PC-3 (cell line): ENCODE results near the gene LAMA5.

ENCODE experiments used
- CTCF ChIP-seq: fragments of 300-600 bp; sonication (generic); conservative IDR thresholded peaks from 2 replicates; pipeline ENCODE4 v1.5.1; 2017; ENCODE audit warnings: antibody characterized with exemption, low read depth, mild to moderate bottlenecking, low read length
- EZH2 ChIP-seq: fragments of 300-600 bp; sonication (generic); IDR thresholded peaks from one replicate; pipeline ENCODE4 v1.6.1; 2017; ENCODE audit warnings: antibody characterized with exemption, mild to moderate bottlenecking, low read length; ENCODE audit not compliant: unreplicated experiment
- EZH2phosphoT487 ChIP-seq: fragments of 300-600 bp; sonication (generic); IDR thresholded peaks from 2 replicates; pipeline ENCODE4 v1.6.1; 2018; ENCODE audit warnings: mild to moderate bottlenecking, antibody characterized with exemption, low read length, borderline replicate concordance

GRCh38 chr20:62381842-62382241 lies 14.7 kb upstream of the LAMA5 start:
- TF ChIP-seq CTCF (no peak), EZH2 (no peak), EZH2phosphoT487 (no peak)
